HL-60/S4 treated with retinoic acid at 250 ng/mL for 4 days and 3 days (cell line): ENCODE data around the gene B3GAT1.

Experiments
- in situ Hi-C: fragments of 300-500 bp; cut with MboI; formaldehyde crosslinking; loops from 2 replicates; pipeline ENCODE4 v1.7.0; 2022; ENCODE audit warnings: low sequenced_read_pairs

Gene B3GAT1

GRCh38 chr11:134392953-134393615, 19.0 kb downstream of the B3GAT1 start:
- in situ Hi-C loops = no loop called here

GRCh38 chr11:134391656-134392055, 20.4 kb downstream of the B3GAT1 start:
- in situ Hi-C loops = no loop called here

GRCh38 chr11:134390706-134391569, 21.1 kb downstream of the B3GAT1 start:
- in situ Hi-C loops = no loop called here

- in situ Hi-C loops = no loop called here
Measured at GRCh38 chr11:134389464-134390180, 22.4 kb downstream of the B3GAT1 start.

GRCh38 chr11:134388590-134388989, 23.5 kb downstream of the B3GAT1 start:
- in situ Hi-C loops = no loop called here

GRCh38 chr11:134387501-134387900, 24.5 kb downstream of the B3GAT1 start:
- in situ Hi-C loops = no loop called here

- in situ Hi-C loops = no loop called here
Measured at GRCh38 chr11:134386945-134387344, 25.1 kb downstream of the B3GAT1 start.

GRCh38 chr11:134385774-134386565, 26.1 kb downstream of the B3GAT1 start:
- in situ Hi-C loops = no loop called here

GRCh38 chr11:134385171-134385570, 26.9 kb downstream of the B3GAT1 start:
- in situ Hi-C loops = no loop called here

GRCh38 chr11:134384406-134384805, 27.6 kb downstream of the B3GAT1 start:
- in situ Hi-C loops = no loop called here

- in situ Hi-C loops = no loop called here
Measured at GRCh38 chr11:134383576-134384221, 28.3 kb downstream of the B3GAT1 start.

- in situ Hi-C loops = no loop called here
Measured at GRCh38 chr11:134382830-134383229, 29.2 kb downstream of the B3GAT1 start.

- in situ Hi-C loops = no loop called here
Measured at GRCh38 chr11:134382257-134382656, 29.8 kb downstream of the B3GAT1 start.

- in situ Hi-C loops = no loop called here
Measured at GRCh38 chr11:134380785-134381184, 31.3 kb downstream of the B3GAT1 start.

GRCh38 chr11:134380229-134380628, 31.8 kb downstream of the B3GAT1 start:
- in situ Hi-C loops = no loop called here

GRCh38 chr11:134379241-134379640, 32.8 kb downstream of the B3GAT1 start:
- in situ Hi-C loops = no loop called here

- in situ Hi-C loops = no loop called here
Measured at GRCh38 chr11:134377876-134378275, 34.2 kb downstream of the B3GAT1 start.

GRCh38 chr11:134376150-134376921, 35.7 kb downstream of the B3GAT1 start:
- in situ Hi-C loops = no loop called here

GRCh38 chr11:134374891-134375550, 37.0 kb downstream of the B3GAT1 start:
- in situ Hi-C loops = no loop called here
